ENCODE results near the gene MCCC2. TPM values are rescaled to one million over a fixed set of nuclear protein-coding genes. Genes with fewer than 3 reads are reported as not detected.

Gene MCCC2
- total and polyA plus RNA-seq, 4 donors: 28.0 to 82.4 (median 61.8) TPM

DNA sequence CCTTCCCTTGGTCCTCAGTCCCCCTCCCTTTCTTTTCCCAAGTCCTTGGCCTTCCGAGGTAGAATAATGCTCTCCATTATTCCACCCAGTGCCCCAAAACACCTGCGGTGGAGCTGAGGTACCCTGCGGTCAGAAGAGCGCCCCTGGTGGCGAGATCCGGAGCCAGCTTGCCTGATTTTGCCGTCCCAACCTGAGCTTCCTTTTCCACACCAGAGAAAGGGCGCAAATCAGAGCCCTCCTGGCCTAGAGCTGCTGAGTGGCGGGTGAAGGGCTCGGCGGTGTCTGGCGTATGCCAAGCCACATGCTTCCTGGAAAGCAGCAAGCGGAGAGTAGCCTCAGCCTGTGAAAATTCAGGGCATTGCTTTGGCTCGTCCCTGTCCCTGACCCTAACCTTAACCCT, 110.8 kb downstream of the MCCC2 start:
- Histone ChIP-seq H3K4me3 (ENCODE audit: low read depth in 1 of 3, low read length in 3 of 3) (no peak overlapping the region), H3K36me3 (ENCODE audit: control insufficient read depth in 4 of 4, insufficient read depth in 3 of 4, low read depth in 1 of 4, low read length in 3 of 4) (no peaks in the 10 kb centered on the region), H3K9me3 (ENCODE audit: control insufficient read depth in 4 of 4, low read length in 3 of 4) (no peaks in the 10 kb centered on the region), H3K9ac (ENCODE audit: low read depth in 1 of 2, low read length in 2 of 2) (no peak overlapping the region), H3K27me3 (ENCODE audit: control insufficient read depth in 4 of 4, insufficient read depth in 4 of 4, low read length in 3 of 4) (peaks cover 0 to 5% (median 0%) of the 10 kb centered on the region in 4 donors), H3K27ac (ENCODE audit: low read depth in 1 of 2, low read length in 2 of 2) (no peak overlapping the region), H3K4me1 (ENCODE audit: control insufficient read depth in 4 of 4, insufficient read depth in 4 of 4, low read length in 3 of 4) (peaks cover 0 to 2% (median 0%) of the 10 kb centered on the region in 4 donors)
- DNase-seq (ENCODE audit: low spot score): no peak
- TF ChIP-seq ZBTB33 (IDR thresholded peaks at IDR 0.05) (no peak), SP1 (IDR thresholded peaks at IDR 0.05) (no peak), JUND (IDR thresholded peaks at IDR 0.05) (no peak), HNF4G (IDR thresholded peaks at IDR 0.05) (no peak), HNF4A (conservative IDR thresholded peaks at IDR 0.05) (no peak), FOXA2 (IDR thresholded peaks at IDR 0.05) (no peak), RXRA (IDR thresholded peaks at IDR 0.05) (no peak), TAF1 (conservative IDR thresholded peaks at IDR 0.05) (no peak), FOXA1 (IDR thresholded peaks at IDR 0.05) (no peak)
- 71% methylated on average over 14 of the region's 14 CpGs for WGBS

GRCh38 chr5:71699233-71699632, 112.1 kb downstream of the MCCC2 start:
- TF ChIP-seq, protein P1, sequence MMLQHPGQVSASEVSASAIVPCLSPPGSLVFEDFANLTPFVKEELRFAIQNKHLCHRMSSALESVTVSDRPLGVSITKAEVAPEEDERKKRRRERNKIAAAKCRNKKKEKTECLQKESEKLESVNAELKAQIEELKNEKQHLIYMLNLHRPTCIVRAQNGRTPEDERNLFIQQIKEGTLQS (IDR thresholded peaks at IDR 0.05): no peak
- no peak for TF ChIP-seq EGR1 (IDR thresholded peaks at IDR 0.05; ENCODE audit: low read depth in 2 of 2)
- no peak for TF ChIP-seq RXRA (IDR thresholded peaks at IDR 0.05)
- no peak for TF ChIP-seq FOXA1 (IDR thresholded peaks at IDR 0.05)
- no peak for TF ChIP-seq HNF4G (IDR thresholded peaks at IDR 0.05)
- TF ChIP-seq NR2F2 (IDR thresholded peaks at IDR 0.05): no peak
- Histone ChIP-seq H3K27ac (ENCODE audit: low read depth in 1 of 2, low read length in 2 of 2) (no peak overlapping the region), H3K9ac (ENCODE audit: low read depth in 1 of 2, low read length in 2 of 2) (no peak overlapping the region), H3K9me3 (ENCODE audit: control insufficient read depth in 4 of 4, low read length in 3 of 4) (no peaks in the 10 kb centered on the region), H3K27me3 (ENCODE audit: control insufficient read depth in 4 of 4, insufficient read depth in 4 of 4, low read length in 3 of 4) (peaks cover 0 to 5% (median 0%) of the 10 kb centered on the region in 4 donors), H3K4me3 (ENCODE audit: low read depth in 1 of 3, low read length in 3 of 3) (no peak overlapping the region), H3K4me1 (ENCODE audit: control insufficient read depth in 4 of 4, insufficient read depth in 4 of 4, low read length in 3 of 4) (peaks cover 0 to 2% (median 0%) of the 10 kb centered on the region in 4 donors), H3K36me3 (ENCODE audit: control insufficient read depth in 4 of 4, insufficient read depth in 3 of 4, low read depth in 1 of 4, low read length in 3 of 4) (no peaks in the 10 kb centered on the region)
- DNase-seq (ENCODE audit: low spot score): no peak
- WGBS: 76% methylated on average over 2 of the region's 2 CpGs

DNA sequence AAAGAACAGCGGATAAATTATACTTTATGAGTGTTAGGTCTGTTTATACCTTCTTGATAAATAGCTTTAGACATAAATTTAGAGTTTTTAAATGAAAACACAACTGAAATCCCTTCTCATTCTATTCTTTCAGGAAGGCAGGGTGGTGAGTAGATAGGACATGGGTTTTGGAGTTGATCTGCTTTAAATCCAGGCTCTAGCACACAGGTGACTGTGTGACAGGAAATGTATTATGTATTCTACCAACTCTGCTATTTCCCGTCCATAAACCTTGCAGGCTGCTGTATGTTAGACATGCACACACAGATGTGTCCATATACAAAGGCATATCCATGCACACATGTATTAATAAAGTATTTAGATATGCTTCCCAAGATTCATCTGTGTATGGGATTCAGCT, 112.6 kb downstream of the MCCC2 start:
- no peaks in the 10 kb centered on the region for H3K9me3 ChIP-seq (ENCODE audit: control insufficient read depth in 4 of 4, low read length in 3 of 4)
- DNase-seq (ENCODE audit: low spot score): no peak
- H3K36me3 ChIP-seq (ENCODE audit: control insufficient read depth in 4 of 4, insufficient read depth in 3 of 4, low read depth in 1 of 4, low read length in 3 of 4): no peaks in the 10 kb centered on the region
- WGBS: 89% methylated on average over 2 of the region's 2 CpGs
- H3K27ac ChIP-seq (ENCODE audit: low read depth in 1 of 2, low read length in 2 of 2): no peak overlapping the region
- no peak overlapping the region for H3K4me3 ChIP-seq (ENCODE audit: low read depth in 1 of 3, low read length in 3 of 3)
- no peak overlapping the region for H3K9ac ChIP-seq (ENCODE audit: low read depth in 1 of 2, low read length in 2 of 2)
- no peak for TF ChIP-seq HNF4G (IDR thresholded peaks at IDR 0.05)
- TF ChIP-seq EGR1 (IDR thresholded peaks at IDR 0.05; ENCODE audit: low read depth in 2 of 2): no peak
- TF ChIP-seq NR2F2 (IDR thresholded peaks at IDR 0.05): no peak
- TF ChIP-seq RXRA (IDR thresholded peaks at IDR 0.05): no peak
- H3K27me3 ChIP-seq (ENCODE audit: control insufficient read depth in 4 of 4, insufficient read depth in 4 of 4, low read length in 3 of 4): peaks cover 0 to 5% (median 0%) of the 10 kb centered on the region in 4 donors
- H3K4me1 ChIP-seq (ENCODE audit: control insufficient read depth in 4 of 4, insufficient read depth in 4 of 4, low read length in 3 of 4): peaks cover 0 to 2% (median 0%) of the 10 kb centered on the region in 4 donors

DNA sequence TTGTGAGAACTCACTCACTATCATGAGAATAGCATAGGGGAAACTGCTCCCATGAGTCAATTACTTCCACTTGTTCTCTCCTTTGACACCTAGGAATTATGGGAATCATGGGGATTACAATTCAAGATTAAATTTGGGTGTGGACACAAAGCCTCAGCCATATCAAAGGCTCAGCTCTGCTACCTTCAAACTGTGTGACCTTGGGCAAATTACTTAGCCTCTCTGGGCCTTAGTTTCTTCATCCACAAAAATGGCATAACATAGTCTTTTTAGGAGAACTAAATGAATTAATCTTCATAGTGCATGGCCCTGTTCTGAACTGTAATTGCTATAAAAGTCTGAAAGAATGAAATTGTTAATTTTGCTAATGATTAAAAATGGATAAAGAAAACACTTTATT, 113.7 kb downstream of the MCCC2 start:
- Histone ChIP-seq H3K9ac (ENCODE audit: low read depth in 1 of 2, low read length in 2 of 2) (no peak overlapping the region), H3K27me3 (ENCODE audit: control insufficient read depth in 4 of 4, insufficient read depth in 4 of 4, low read length in 3 of 4) (peaks cover 0 to 5% (median 0%) of the 10 kb centered on the region in 4 donors), H3K9me3 (ENCODE audit: control insufficient read depth in 4 of 4, low read length in 3 of 4) (peaks cover 0 to 1% (median 0%) of the 10 kb centered on the region in 4 donors), H3K4me3 (ENCODE audit: low read depth in 1 of 3, low read length in 3 of 3) (no peak overlapping the region), H3K27ac (ENCODE audit: low read depth in 1 of 2, low read length in 2 of 2) (no peak overlapping the region), H3K36me3 (ENCODE audit: control insufficient read depth in 4 of 4, insufficient read depth in 3 of 4, low read depth in 1 of 4, low read length in 3 of 4) (no peaks in the 10 kb centered on the region), H3K4me1 (ENCODE audit: control insufficient read depth in 4 of 4, insufficient read depth in 4 of 4, low read length in 3 of 4) (no peaks in the 10 kb centered on the region)
- TF ChIP-seq REST (IDR thresholded peaks at IDR 0.05): no peak
- no peak for DNase-seq (ENCODE audit: low spot score)
